Thymus (tissue), 11 donors: Measurements from ENCODE around the gene KCNQ1. TPM values are rescaled to one million over a fixed set of nuclear protein-coding genes. Genes with fewer than 3 reads are reported as not detected.

Source experiments
- DNase-seq, 9 donors: peaks; one replicate each; pipeline ENCODE4 v3.0.0-alpha.2; 2013; ENCODE audit warnings: low spot score in 9 of 9, low read depth in 6 of 9, missing footprints in 1 of 9
- H3K27ac ChIP-seq, 2 donors: one replicate each; pipeline ENCODE4 v1.5.1; 2013; ENCODE audit warnings: control low read depth in 1 of 2, low read depth in 1 of 2, low read length in 1 of 2, mild to moderate bottlenecking in 1 of 2, moderate library complexity in 1 of 2
- H3K27me3 ChIP-seq, 2 donors: one replicate each; pipeline ENCODE4 v1.5.1; 2013; ENCODE audit warnings: low read length in 1 of 2; ENCODE audit not compliant: control insufficient read depth in 2 of 2, insufficient read depth in 1 of 2
- H3K36me3 ChIP-seq, 2 donors: one replicate each; pipeline ENCODE4 v1.5.1; 2013; ENCODE audit warnings: low read length in 1 of 2, mild to moderate bottlenecking in 1 of 2, moderate library complexity in 1 of 2; ENCODE audit not compliant: control insufficient read depth in 2 of 2, insufficient read depth in 2 of 2
- H3K4me1 ChIP-seq, 2 donors: one replicate each; pipeline ENCODE4 v1.5.1; 2013; ENCODE audit warnings: low read length in 2 of 2; ENCODE audit not compliant: control insufficient read depth in 2 of 2, insufficient read depth in 2 of 2
- H3K4me3 ChIP-seq, 2 donors: one replicate each; pipeline ENCODE4 v1.5.1; 2013; ENCODE audit warnings: low read length in 2 of 2, control low read depth in 1 of 2, mild to moderate bottlenecking in 1 of 2
- H3K9me3 ChIP-seq, 2 donors: one replicate each; pipeline ENCODE4 v1.5.1; 2013; ENCODE audit warnings: low read length in 1 of 2, mild to moderate bottlenecking in 1 of 2; ENCODE audit not compliant: control insufficient read depth in 2 of 2, insufficient read depth in 1 of 2
- WGBS: extraction: QIAGEN DNeasy Blood & Tissue Kit; methylation state at CpG from one replicate; pipeline ENCODE4 v1.1.7; 2013; 5-methylcytosine and 5-hydroxymethylcytosine counted together
- polyA plus RNA-seq: library from polyadenylated mRNA; stranded (reverse); fragments of 200-250 nt; gene quantifications from one replicate; pipeline ENCODE4 v1.2.3, GENCODE V29; 2013
- total RNA-seq: library from RNA; stranded (reverse); fragments of 120-200 nt; gene quantifications from one replicate; pipeline ENCODE4 v1.2.4, GENCODE V29; 2013
- donor health status: healthy.

Gene KCNQ1
- total and polyA plus RNA-seq, 2 donors, result 0.94 to 3.7 TPM

GRCh38 chr11:2833051-2833715, 388.4 kb downstream of the KCNQ1 start:
- Histone ChIP-seq H3K36me3 (no peaks in the 10 kb centered on the region), H3K4me1 (peaks cover 0 to 5% of the 10 kb centered on the region in 2 donors), H3K27me3 (peaks cover 0 to 7% of the 10 kb centered on the region in 2 donors), H3K4me3 (no peak overlapping the region), H3K27ac (no peak overlapping the region), H3K9me3 (peaks cover 0 to 20% of the 10 kb centered on the region in 2 donors)
- WGBS, result 96% methylated on average over 14 of the region's 14 CpGs
- no peak for DNase-seq

- DNase-seq, result no peak
- 96% methylated on average over 19 of the region's 19 CpGs for WGBS
- H3K27me3 ChIP-seq, result peaks cover 0 to 7% of the 10 kb centered on the region in 2 donors
- peaks cover 0 to 5% of the 10 kb centered on the region in 2 donors for H3K4me1 ChIP-seq
- no peak overlapping the region for H3K27ac ChIP-seq
- no peaks in the 10 kb centered on the region for H3K36me3 ChIP-seq
- no peak overlapping the region for H3K4me3 ChIP-seq
- peaks cover 0 to 15% of the 10 kb centered on the region in 2 donors for H3K9me3 ChIP-seq
These were observed 389.1 kb downstream of the KCNQ1 start for GRCh38 chr11:2833716-2834502.

- no peak for DNase-seq
- Histone ChIP-seq H3K9me3 (peaks cover 0 to 13% of the 10 kb centered on the region in 2 donors), H3K27ac (no peak overlapping the region), H3K27me3 (peaks cover 0 to 7% of the 10 kb centered on the region in 2 donors), H3K4me1 (peaks cover 0 to 5% of the 10 kb centered on the region in 2 donors), H3K4me3 (no peak overlapping the region), H3K36me3 (no peaks in the 10 kb centered on the region)
- 96% methylated on average over 16 of the region's 16 CpGs for WGBS
These were observed 389.9 kb downstream of the KCNQ1 start for GRCh38 chr11:2834503-2835273.

- H3K27ac ChIP-seq, result no peak overlapping the region
- H3K4me3 ChIP-seq, result no peak overlapping the region
- no peaks in the 10 kb centered on the region for H3K36me3 ChIP-seq
- DNase-seq, result no peak
- 93% methylated on average over 6 of the region's 6 CpGs for WGBS
- H3K27me3 ChIP-seq, result peaks cover 0 to 7% of the 10 kb centered on the region in 2 donors
- peaks cover 0 to 7% of the 10 kb centered on the region in 2 donors for H3K9me3 ChIP-seq
- peaks cover 0 to 5% of the 10 kb centered on the region in 2 donors for H3K4me1 ChIP-seq
These were observed 390.5 kb downstream of the KCNQ1 start for GRCh38 chr11:2835296-2835695.

- Histone ChIP-seq H3K27me3 (peaks cover 0 to 7% of the 10 kb centered on the region in 2 donors), H3K9me3 (peaks cover 0 to 3% of the 10 kb centered on the region in 2 donors), H3K27ac (no peak overlapping the region), H3K4me1 (peaks cover 0 to 5% of the 10 kb centered on the region in 2 donors), H3K4me3 (no peak overlapping the region), H3K36me3 (no peaks in the 10 kb centered on the region)
- 91% methylated on average over 17 of the region's 17 CpGs for WGBS
- DNase-seq, result no peak
These were observed 390.9 kb downstream of the KCNQ1 start for GRCh38 chr11:2835751-2836150.

- peaks cover 0 to 5% of the 10 kb centered on the region in 2 donors for H3K4me1 ChIP-seq
- no peaks in the 10 kb centered on the region for H3K36me3 ChIP-seq
- H3K27ac ChIP-seq, result no peak overlapping the region
- H3K4me3 ChIP-seq, result no peak overlapping the region
- H3K27me3 ChIP-seq, result peaks cover 0 to 10% of the 10 kb centered on the region in 2 donors
- 94% methylated on average over 23 of the region's 23 CpGs for WGBS
- no peaks in the 10 kb centered on the region for H3K9me3 ChIP-seq
- DNase-seq, result no peak
These were observed 391.7 kb downstream of the KCNQ1 start for GRCh38 chr11:2836315-2837095.

GRCh38 chr11:2837096-2837601, 392.3 kb downstream of the KCNQ1 start:
- no peak overlapping the region for H3K4me3 ChIP-seq
- no peak overlapping the region for H3K27ac ChIP-seq
- H3K4me1 ChIP-seq, result peaks cover 0 to 5% of the 10 kb centered on the region in 2 donors
- H3K9me3 ChIP-seq, result no peaks in the 10 kb centered on the region
- DNase-seq, result no peak
- no peaks in the 10 kb centered on the region for H3K36me3 ChIP-seq
- peaks cover 0 to 10% of the 10 kb centered on the region in 2 donors for H3K27me3 ChIP-seq
- WGBS, result 85% methylated on average over 20 of the region's 20 CpGs

- Histone ChIP-seq H3K36me3 (no peaks in the 10 kb centered on the region), H3K9me3 (no peaks in the 10 kb centered on the region), H3K27me3 (peaks cover 0 to 10% of the 10 kb centered on the region in 2 donors), H3K4me3 (no peak overlapping the region), H3K27ac (no peak overlapping the region), H3K4me1 (peaks cover 0 to 5% of the 10 kb centered on the region in 2 donors)
- DNase-seq, result no peak
- 77% methylated on average over 12 of the region's 12 CpGs for WGBS
These were observed 392.8 kb downstream of the KCNQ1 start for GRCh38 chr11:2837651-2838050.
